Endothelial cell of umbilical vein (primary cell): ENCODE results near the gene POTEG.
"Not testable (repeated sequence)": the region's sequence is repeated elsewhere in the genome, so short reads cannot be mapped to it uniquely, and the experiment has no call there.

Source experiments
- CTCF ChIP-seq, 2 donors: IDR thresholded peaks; 1 replicate in 1 of 2; 2 replicates in 1 of 2; pipeline ENCODE4 v1.5.1; 2011; ENCODE audit warnings: low read length in 2 of 2, mild to moderate bottlenecking in 2 of 2, moderate library complexity in 2 of 2, control low read depth in 1 of 2, inconsistent platforms in 1 of 2, low read depth in 1 of 2; ENCODE audit not compliant: insufficient read depth in 1 of 2; ENCODE audit errors: extremely low read depth in 1 of 2
- EZH2 ChIP-seq: IDR thresholded peaks from 2 replicates; pipeline ENCODE4 v1.6.1; 2012; ENCODE audit warnings: borderline replicate concordance, low read depth, mild to moderate bottlenecking, moderate library complexity, low read length, inconsistent platforms; ENCODE audit not compliant: severe bottlenecking
- MAX ChIP-seq: IDR thresholded peaks from 2 replicates; pipeline ENCODE4 v1.6.1; 2011; ENCODE audit not compliant: insufficient read depth, insufficient read length
- POLR2A ChIP-seq: IDR thresholded peaks from 2 replicates; pipeline ENCODE4 v1.6.1; 2012; ENCODE audit warnings: low read depth, mild to moderate bottlenecking, control low read depth, low read length

- TF ChIP-seq CTCF (IDR thresholded peaks at IDR 0.05; ENCODE audit: extremely low read depth in 1 of 2, insufficient read depth in 1 of 2, low read depth in 1 of 2, low read length in 2 of 2); EZH2; MAX; POLR2A: not testable (repeated sequence)
Measured at GRCh38 chr14:19371767-19372166, 62.4 kb downstream of the POTEG start.
